GM04504 (cell line): Measurements from ENCODE around the gene CDK6.
A peak's percentile ranks its signal among the peaks of the same experiment; 100 is the strongest.

ENCODE experiments used
- DNase-seq: peaks from one replicate; pipeline ENCODE4 v3.0.0-alpha.2; 2012; ENCODE audit warnings: low read depth

The CDK6 gene

DNA sequence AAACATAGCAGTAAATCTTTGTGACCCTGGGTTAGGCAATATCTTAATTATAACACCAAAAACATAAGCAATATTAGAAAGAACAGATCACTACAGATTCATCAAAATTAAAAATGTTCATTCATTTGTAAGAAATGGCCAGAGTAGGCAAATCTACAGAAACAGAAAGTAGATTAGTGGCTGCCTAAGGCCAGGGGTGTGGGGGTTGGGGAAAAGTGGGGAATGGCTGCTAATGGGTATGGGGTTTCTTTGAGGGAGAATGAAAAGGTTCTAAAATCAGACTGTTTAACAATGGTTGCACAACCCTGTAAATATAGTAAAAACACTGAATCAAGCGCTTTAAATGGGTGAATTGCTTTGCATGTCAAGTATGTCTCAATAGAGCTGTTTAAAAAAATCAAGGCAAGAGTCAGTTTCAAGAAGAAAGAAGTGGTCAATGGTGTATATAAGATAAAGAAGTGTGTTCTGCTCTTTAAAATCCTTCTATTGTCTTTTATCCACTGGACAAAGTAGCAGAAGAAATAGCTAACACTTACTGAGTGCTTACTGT, 42.6 kb downstream of the CDK6 start:
- DNase-seq = no peak

DNA sequence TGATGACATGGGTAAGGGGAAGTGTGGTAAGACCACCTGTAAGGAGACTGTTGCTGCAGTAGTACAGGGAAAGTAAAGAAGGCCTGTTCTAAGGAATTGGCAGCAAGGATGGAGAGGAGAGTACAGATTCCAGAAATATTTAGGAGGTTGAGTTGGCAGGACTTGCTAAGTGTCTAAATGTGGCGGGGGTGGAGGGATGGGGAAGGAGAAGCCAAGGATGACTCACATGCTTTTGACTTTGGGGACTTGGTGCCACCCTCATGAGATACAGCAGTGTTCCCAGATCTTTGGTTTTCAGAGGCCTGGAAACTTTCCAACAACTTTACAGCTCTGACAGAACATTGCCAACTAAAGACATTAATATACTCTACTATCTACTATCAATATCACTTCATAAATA, 45.4 kb downstream of the CDK6 start:
- no peak for DNase-seq

DNA sequence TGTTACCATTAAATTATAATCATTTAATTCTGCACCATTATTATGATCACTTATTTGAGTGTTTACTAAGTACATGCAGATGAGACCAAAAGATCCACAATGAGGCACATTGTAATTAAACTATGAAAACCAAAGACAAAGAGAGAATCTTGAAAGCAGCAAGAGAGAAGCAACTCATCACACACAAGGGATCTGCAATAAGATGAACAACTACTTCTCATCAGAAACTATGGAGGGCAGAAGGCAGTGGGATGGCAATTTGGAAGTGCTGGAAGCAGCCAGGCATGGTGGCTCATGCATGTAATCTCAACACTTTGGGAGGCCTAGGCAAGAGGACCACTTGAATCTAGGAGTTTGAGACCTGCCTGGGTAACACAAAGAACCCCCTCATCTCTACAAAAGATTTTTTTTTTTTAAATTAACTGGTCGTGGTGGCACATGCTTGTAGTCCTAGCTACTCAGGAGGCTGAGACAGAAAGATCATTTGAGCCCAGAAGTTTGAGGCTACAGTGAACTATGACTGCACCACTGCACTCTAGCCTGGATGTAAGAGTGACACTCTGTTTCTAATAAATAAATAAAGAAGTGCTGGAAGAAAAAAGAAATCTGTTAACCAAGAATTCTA, 47.7 kb downstream of the CDK6 start:
- no peak for DNase-seq

DNA sequence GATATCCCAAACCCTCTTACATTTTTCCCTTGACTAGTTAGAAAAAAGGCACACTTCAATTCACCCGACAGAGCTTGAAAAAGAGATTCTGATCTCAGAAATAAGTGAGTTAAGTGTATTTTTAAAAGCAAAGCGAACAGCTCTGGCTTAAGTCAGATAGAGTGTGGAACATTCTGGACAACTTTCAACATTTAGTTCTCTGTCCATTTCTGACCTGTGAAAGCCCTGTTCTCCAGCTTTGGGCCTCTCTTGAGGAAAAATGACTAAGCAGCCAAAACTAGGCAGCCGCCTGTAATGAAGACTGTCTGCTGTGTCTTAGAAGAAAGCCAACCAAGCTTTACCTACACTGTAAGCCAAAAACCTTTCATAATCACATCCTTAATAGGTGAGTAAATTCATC, 50.5 kb downstream of the CDK6 start:
- DNase-seq = no peak

DNA sequence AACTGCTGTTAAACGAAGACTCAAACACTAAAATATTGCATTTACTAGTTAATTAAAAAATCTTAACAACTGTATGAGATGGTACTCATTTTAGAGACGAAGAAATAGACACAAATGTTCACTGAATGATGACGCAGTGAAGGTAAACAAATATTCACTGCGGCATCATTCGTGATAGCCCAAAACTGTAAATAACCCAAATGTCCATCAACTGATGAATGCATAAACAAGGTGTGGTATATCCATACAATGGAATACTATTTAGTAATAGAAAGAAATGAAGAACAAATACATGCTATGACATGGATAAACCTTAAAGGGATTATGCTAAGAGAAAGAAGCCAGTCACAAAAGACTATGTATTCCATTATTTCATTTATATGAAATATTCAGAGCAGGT, 51.4 kb downstream of the CDK6 start:
- no peak for DNase-seq

DNA sequence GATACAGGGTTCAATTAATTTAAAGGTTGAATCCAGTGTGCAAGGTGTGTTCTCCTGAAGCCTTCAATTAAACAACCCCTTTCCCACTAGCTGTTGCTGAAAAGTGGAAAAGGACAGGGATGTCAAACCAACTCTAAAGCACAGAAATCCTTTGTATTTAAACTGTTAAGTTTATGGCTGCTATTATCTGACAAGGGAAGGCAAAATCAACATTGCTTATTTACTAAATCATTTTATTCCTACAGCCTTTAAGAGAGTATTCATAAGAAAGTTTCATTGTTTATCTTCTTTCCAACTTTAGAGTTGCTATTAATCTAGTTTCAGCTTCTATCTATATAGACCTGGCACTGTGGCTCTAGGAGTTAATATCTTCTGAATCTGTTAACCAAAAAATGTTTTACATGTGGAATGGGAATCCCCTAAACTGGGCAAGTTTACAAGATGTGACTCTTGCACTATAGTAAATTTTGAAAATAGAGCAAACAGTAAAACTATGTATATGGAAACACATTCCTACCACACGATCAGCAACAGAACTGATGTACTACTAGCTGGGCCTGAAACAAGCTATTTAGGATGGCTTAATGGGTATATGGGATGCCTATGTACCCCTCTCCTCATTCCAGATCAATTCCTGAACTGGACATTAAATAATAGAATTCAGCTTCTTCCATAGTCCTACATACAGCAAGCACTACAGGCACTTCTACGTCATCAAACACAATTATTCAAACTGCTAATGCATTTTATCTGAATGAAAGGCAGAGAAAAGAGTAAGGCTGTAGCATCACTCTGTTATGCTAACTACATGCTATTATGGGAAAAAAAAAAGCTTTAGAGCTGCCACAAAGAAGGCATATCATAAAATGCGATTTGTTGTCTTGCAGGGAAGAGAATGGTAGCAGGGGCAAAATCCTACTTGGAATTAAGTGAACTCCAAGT, 52.8 kb downstream of the CDK6 start:
- no peak for DNase-seq

DNA sequence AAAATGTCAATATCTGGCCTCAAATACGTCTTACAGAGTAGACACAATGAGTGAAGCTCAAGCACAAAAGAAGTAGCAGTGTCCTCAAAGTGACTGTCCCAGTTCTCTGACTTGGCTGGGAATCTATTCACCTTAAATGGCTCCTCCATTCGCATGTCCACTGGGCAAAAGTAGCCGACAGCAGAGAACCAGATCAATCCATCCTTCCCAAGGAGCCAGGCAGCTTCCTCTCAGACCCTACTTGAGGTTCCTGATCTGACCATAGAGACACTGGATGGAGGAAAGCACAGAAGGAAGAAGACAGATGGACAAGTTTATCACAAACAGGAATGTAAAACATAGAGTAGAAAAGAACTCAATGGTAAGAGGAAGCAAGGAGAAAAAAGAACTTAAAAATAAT, 53.5 kb downstream of the CDK6 start:
- DNase-seq = no peak

DNA sequence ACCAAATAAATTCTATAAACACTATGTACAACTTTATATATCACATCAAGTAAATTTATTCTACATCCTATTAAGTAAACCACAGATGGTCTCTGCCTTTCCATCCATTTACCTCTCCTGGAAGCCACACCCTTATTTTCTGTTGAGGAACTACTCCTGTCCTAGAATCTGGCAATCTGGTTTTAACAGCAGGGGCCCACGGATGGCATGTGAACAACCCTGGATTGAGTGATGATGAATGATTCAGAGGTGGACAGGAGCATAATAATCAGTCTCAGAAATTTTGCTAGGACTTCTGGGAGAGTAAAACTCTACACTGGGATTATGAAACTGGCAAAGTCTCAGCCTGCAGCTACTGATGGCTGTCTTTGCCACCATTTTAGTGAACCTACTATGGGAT, 54.1 kb downstream of the CDK6 start:
- no peak for DNase-seq

DNA sequence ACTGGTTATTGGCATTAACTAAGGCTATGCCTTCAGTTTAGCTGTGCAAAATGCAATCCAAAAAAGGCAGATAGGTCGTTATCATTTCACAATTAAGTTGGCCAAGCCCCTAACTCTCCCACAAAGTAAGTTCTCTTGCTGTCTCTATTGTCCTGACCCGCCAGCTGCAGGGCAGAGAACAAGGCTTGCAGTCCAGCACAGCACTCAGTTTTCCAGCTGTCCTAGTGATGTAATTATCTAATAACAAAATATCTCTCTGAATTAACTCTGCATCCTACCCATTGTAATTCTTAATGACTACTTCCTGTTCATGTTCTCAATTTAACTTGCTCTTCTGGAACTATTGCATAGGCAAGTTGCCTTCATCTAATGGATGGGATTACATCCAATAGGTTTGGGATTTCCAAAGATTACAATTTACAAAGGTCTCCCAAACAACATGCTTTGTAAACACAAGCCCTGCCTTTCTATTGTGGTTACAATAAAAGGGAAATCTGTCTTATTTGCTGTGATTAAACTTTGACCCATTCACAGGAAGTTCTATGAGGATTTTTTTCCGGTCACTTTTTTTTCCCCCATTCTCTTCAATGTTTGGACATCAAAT, 55.2 kb downstream of the CDK6 start:
- DNase-seq = no peak

DNA sequence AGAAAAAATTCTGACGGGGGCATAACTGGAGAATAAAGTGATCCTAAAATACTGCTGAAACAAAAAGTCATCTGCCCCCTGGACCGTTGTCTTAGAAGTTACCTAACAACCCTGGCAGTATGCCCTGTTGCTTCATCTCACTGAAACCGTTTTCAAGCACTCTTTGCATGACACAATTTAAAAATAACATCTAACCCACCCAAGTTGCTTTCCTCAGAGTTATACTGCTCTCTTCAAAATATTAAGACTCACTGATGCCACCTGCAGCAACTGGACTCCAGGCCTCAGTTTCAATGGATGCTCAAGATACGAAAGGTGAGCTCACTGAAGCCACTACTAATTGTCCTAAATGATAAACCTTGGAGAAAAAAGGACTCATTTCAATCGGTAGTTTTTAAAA, 57.4 kb downstream of the CDK6 start:
- DNase-seq = peak; percentile 72

DNA sequence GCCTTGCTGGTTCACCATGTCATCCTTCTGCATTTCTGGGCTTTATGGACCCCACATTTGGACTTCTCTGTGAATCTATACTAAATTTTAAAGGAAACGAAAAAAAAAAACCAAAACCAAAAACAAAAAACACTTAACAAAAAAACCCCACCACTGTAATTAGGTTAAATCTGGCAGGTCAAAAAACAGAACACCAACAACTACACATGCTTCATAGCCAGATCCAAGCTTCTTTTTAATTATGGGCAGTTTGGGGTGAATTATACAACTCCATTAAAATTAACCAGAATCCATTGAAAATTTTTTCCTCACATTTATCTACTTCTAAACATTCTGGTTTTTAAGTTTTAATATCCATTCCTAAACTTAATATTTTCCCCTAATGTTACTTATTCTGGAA, 58.4 kb downstream of the CDK6 start:
- no peak for DNase-seq

DNA sequence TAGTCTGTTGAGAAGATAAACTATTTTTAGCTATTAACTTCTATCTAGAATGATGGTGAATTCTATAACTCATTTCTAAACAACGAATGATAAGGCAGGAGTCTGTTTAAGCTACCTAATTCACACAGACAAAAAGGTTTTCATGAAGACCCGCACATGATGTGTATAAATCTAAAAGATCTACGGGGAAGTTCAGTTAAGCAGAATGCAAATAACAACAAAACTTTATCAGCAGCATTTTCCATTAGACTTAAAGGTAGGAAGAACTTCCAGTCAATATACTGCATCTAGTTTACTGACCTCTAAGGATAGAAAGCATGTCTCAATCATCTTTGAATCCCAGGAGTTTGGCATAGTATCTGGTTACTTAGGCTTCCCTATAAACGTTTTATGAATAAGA, 62.6 kb downstream of the CDK6 start:
- DNase-seq = no peak

DNA sequence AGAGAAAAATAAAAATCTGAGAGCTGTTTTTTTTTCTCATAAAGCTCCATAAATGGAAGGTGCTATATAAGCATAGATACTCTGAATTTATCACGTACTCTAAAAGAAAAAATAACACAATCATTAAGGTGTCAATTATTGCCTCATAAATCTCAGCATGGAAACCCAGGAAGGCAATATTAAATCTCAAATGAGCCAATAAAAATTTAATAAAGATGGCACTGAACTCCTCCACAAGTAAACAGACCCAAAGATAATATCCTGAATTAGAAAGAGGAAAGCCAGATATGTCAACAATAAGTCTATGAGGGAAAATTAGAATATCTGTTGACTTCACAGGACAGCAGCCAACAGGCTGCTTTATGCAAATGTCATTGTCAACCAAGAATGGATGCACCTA, 66.5 kb downstream of the CDK6 start:
- no peak for DNase-seq

DNA sequence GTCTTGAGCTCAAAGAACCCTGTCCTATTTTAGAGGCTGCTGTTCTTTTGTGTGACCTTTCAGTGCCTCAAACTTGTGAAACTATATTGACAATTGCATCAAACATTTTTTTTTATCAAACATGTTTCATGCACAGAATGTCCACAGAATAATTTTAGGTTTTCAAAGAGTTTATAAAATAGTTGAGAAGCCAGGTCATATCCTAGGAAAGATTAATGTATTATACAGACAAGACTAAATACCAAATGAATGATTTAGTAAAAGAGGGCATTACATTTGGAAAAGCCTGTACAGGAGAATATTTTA, 67.0 kb downstream of the CDK6 start:
- no peak for DNase-seq

DNA sequence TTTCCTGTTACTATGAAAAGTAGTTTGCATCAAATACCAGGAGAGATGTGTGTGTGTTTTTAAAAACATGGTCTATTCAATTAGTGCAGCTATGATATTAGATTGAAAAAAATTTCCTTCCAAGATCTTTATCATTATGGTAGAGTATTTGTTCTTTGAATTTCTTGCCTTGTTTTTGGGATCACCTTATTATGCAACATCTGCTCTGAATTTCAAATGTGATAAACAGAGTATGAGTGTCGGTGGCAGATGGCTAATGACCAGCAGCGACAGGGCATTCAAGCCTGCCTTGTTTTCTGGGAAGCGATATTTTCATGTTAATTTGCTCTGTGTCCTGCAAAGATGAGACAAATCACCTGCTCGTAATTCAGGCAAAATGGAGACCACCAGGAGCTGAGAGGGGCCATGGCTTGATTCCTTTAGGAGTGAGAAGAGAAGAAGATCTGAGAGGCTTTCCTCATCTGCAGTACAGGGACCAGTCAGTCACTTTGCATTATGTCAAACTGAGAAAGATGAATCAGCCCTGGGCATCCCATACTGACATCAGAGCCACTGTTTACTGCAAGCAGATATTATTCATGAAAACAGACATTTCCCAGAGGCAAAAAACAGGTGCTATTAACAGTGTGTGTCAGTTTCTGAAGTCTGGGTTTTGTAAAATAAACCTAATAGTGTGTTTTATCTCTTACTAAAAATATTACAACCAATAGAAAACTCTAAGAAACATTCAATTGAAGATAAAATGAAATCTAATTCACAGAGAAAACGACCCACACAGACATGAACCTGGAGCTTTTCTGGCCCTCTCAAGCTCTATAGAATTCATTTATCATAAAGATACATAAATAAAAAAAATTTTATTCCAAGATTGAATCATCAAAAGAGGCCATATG, 67.6 kb downstream of the CDK6 start:
- no peak for DNase-seq

DNA sequence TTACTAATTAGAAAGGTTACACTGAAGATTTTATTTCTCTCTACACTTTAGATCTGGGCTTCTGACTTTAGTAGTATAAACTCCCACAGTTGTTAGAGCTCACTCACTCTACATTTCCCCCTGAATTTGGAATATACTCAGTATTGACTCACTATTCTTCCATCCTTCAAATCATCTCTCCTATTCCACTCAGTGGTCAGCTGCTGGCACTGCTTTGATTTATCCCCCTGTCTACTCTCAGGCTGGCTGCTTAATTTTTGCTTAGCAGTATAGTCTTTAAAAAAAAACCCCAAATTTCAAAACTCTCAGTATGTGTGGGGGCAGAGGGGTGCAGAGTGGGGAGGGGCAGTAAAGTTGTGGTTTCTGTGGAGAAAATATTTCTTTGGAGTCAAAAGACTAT, 68.9 kb downstream of the CDK6 start:
- no peak for DNase-seq

DNA sequence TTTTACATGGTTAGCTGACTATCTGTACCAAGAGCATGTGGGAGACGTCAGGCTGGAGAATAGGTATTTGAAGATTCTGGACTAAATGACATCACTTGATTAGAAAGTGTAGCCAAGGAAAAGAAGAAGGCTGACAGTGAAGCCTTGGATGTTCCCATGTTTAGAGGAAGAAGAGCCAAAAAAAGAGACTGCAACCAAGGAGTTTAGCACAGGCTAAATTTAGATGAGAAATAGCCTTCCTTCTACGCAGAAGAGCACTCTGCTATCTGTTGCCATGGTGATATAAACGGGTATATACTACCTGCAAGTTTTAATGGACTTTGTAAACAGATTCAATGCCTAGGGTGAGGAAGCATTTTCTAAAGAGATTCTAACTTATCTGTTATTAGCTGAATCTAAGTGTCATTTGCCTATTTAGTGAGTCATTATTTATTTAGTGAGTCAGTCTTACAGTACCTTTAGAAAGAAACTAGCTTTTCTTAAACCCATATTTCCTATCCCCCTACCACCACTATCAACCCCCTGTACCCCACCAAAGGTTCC, 69.8 kb downstream of the CDK6 start:
- no peak for DNase-seq

DNA sequence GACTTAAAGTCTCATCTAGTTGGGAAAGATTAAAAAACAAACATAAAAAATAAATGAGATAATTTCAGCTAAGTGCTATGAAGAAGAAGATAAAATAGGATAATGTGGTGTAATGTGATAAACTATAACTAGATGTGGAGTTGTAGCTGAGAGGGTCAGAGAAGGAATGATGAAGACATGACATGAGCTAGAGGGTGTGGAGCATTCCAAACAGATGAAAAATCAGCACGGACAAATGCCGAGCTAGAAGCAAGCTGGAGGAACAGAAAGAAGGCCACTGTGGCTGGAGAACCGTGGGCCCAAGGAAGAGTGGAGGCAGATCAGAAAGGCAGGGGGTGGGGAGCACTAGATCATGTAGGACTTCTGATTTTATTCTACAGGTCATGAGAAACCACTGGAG, 70.6 kb downstream of the CDK6 start:
- peak; percentile 62 for DNase-seq

DNA sequence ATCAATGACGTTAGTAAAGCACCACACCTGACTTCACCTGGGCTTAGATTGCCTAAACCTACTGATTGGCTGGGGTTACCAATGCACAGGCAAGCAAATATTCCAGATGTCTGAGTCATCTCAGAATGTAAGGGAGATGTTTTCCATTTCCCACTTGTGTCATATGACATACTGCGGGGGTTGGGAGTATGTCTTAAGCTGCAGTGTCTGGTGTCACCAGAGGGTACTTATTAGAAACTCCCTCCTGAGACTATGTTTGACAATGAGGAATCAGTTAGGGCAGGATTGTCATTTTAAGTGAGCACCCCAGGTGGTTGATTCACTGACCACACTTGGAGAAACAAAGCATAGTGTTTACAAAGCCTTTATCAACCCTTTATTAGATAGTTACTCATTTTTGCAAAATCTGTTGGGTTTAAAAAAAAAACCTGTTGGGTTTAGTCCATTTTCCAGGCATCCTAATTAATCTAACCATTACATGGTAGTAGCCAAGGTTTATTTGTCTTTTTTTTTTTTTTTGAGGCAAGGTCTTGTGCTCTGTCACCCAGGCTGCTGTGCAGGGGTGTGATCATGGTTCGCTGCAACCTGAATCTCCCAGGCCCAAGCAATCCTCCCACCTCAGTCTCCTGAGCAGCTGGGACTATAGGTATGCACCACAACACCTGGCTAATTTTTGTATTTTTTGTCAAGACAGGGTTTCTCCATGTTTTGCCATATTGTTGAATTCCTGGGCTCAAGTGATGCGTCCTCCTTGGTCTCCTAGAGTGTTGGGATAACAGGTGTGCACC, 72.5 kb downstream of the CDK6 start:
- no peak for DNase-seq

DNA sequence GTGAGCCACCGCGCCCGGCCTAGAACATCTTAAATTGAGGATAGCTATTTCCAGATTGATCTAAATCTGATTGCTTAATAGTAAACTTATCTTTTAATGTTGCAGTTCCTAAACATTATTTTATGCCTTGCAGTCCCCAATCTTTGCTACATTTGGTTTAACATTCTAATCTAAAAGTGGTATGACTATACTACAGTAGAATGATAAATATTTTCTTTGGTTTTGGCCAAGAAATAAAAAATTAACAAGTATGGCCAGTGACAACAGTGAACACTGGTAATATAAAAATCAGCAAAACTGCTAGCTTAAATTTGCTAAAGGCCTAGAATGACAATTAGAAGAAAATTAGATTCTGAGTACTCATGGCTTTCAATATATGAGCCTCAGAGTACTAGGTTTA, 73.5 kb downstream of the CDK6 start:
- DNase-seq = no peak
